Ovary (tissue), 3 donors: Measurements from ENCODE around the gene RYK.

Experiments used
- CTCF ChIP-seq, 3 donors: fragments of 450-650 bp in 2 of 3; fragments of 200-600 bp in 1 of 3; IDR thresholded peaks; one replicate each; pipeline versions ENCODE4 v1.5.1 to v1.8.0; 2016 to 2022; ENCODE audit warnings: antibody characterized with exemption in 3 of 3, mild to moderate bottlenecking in 1 of 3
- POLR2A ChIP-seq: fragments of 450-650 bp; IDR thresholded peaks from one replicate; pipeline ENCODE4 v1.6.1; 2017; ENCODE audit warnings: antibody characterized with exemption, mild to moderate bottlenecking, moderate library complexity
- donor health status: DM: no; HTN: no; CAD: no.

- no peak for TF ChIP-seq CTCF (IDR thresholded peaks at IDR 0.05)
- no peak for TF ChIP-seq POLR2A
Observed at GRCh38 chr3:134201201-134202130, 49.2 kb downstream of the RYK start.
